ENCODE measurements around the gene RFXAP.

The RFXAP gene, protein sequence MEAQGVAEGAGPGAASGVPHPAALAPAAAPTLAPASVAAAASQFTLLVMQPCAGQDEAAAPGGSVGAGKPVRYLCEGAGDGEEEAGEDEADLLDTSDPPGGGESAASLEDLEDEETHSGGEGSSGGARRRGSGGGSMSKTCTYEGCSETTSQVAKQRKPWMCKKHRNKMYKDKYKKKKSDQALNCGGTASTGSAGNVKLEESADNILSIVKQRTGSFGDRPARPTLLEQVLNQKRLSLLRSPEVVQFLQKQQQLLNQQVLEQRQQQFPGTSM

DNA sequence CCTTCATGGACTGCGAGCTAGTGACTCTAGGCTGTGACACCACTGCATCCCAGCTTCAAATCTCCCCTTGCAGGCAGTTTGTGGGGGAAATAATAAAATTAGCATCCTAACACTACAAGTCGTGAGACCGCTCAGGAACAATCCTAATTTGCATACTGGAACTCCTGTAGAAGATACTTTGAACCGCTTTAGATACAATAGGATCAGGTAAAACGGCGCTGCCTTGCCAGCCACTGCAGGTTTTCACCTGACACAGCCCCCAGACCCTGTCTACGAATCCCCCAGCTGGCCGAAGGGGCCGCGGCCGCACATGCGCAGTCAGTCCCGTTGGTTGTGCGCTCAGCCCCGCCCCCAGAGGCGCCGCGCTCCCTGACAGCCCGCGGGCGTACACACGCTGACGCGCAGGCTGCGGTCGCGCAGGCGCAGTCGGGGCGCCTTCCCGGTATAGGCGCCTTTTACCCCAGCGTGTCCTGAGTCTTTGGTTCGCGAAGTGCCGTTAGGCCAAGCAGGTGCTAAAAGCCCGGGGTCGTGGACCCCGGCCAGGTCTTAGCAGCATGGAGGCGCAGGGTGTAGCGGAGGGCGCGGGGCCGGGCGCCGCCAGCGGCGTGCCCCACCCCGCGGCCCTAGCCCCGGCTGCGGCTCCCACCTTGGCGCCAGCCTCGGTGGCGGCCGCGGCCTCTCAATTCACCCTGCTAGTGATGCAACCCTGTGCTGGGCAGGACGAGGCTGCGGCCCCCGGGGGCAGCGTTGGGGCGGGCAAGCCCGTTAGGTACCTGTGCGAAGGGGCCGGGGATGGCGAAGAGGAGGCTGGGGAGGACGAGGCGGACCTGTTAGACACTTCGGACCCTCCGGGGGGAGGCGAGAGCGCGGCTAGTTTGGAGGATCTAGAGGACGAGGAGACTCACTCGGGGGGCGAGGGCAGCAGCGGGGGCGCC, at the start of gene RFXAP:
Gene RFXAP, plus strand, starts transcription at position 419 of the 935 bp plus-strand sequence. Its CDS starts 136 bp downstream, at position 555.
- TF ChIP-seq, protein P1, sequence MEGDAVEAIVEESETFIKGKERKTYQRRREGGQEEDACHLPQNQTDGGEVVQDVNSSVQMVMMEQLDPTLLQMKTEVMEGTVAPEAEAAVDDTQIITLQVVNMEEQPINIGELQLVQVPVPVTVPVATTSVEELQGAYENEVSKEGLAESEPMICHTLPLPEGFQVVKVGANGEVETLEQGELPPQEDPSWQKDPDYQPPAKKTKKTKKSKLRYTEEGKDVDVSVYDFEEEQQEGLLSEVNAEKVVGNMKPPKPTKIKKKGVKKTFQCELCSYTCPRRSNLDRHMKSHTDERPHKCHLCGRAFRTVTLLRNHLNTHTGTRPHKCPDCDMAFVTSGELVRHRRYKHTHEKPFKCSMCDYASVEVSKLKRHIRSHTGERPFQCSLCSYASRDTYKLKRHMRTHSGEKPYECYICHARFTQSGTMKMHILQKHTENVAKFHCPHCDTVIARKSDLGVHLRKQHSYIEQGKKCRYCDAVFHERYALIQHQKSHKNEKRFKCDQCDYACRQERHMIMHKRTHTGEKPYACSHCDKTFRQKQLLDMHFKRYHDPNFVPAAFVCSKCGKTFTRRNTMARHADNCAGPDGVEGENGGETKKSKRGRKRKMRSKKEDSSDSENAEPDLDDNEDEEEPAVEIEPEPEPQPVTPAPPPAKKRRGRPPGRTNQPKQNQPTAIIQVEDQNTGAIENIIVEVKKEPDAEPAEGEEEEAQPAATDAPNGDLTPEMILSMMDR (conservative IDR thresholded peaks at IDR 0.05; ENCODE audit: low read length): no peak; the same call in 1 of the 2 replicates
- H3K4me3 ChIP-seq (ENCODE audit: low read length): peak within 1 kb of the TSS; percentile 83
- DNase-seq (ENCODE audit: low read depth): peak; percentile 83

DNA sequence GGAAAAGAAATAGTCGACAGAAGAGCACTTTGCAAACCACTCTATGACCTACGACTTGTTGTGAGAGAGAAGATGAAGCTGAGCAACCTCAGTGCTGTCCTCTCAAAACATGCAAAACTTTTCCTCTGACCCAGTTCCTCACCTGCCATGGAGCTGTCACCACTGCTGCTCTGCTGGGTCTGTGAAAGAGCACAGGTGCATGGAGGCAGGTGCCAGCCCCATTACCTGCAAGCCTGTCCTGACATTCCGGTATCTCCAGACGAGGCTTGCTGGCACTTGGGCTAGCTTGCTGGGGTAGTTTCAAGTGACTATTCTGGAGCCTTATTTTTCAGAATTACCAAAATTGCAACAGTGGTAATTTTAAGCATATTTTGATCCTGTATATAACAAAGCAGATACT, 49.5 kb upstream of the RFXAP start:
- DNase-seq (ENCODE audit: low read depth): no peak
- TF ChIP-seq, protein P1 (conservative IDR thresholded peaks at IDR 0.05; ENCODE audit: low read length): no peak
- H3K4me3 ChIP-seq (ENCODE audit: low read length): no peak overlapping the region

DNA sequence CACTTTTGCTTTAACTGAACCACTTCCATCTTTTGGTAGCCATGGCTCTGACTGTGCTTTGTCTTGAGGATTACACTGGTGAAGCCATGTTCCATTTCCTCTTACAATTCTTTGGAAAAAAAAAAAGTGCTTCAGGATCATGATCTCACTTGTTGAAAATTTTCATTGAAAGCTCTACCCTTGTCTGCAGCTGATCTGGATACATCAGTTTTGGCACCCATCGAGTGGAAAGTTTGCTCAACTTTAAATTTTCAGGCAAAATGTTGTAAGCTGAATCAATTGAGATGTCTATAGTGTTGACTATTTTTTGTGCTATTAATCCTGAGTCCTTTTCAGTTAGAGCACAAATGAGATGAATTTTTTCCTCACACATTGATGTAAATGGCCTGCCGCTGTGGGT, 48.3 kb upstream of the RFXAP start:
- no peak for DNase-seq (ENCODE audit: low read depth)
- TF ChIP-seq, protein P1 (conservative IDR thresholded peaks at IDR 0.05; ENCODE audit: low read length): no peak
- H3K4me3 ChIP-seq (ENCODE audit: low read length): no peak overlapping the region

- DNase-seq (ENCODE audit: low read depth): no peak
- TF ChIP-seq, protein P1 (conservative IDR thresholded peaks at IDR 0.05; ENCODE audit: low read length): no peak
- no peak overlapping the region for H3K4me3 ChIP-seq (ENCODE audit: low read length)
Measured at GRCh38 chr13:36772853-36773252, 46.2 kb upstream of the RFXAP start.

DNA sequence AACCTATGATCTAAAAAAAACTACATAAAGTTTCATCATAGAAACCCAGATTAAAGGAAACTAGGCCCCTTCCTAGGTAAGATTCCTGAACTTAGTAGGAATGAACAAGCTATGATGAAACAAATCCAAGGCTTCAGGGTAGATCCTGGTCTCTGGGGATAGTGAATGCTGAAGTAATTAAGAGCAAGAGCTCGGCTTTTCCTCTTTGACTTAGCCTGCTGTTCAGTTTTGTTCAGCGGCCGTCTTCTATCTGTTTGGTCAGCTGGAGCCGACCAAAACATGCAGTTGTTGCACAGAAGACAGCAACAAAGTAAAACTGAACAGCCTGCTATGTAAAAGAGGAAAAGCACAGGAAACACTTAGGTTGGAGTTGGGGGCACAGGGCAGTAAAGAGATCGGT, 44.1 kb upstream of the RFXAP start:
- DNase-seq (ENCODE audit: low read depth): no peak
- TF ChIP-seq, protein P1 (conservative IDR thresholded peaks at IDR 0.05; ENCODE audit: low read length): no peak
- no peak overlapping the region for H3K4me3 ChIP-seq (ENCODE audit: low read length)

DNA sequence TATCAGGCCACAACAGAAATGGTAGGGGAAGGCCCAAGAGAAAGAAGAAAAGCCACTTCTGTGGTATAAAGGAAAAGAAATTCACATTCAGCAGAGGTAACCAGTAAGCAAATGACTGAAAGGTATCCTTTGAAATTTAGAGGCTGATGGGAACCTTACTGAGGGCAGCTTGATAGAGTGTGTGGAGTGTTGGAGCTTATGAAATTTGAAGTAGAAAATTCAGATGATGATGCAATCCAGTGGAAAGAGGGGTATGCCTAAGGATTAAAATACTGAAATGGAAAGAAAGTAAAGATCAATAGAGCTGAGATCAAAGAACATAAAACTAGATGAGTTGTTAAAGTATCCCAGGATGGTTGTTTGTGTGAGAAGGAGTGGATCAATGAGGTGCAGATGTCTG, 42.8 kb upstream of the RFXAP start:
- no peak for DNase-seq (ENCODE audit: low read depth)
- no peak overlapping the region for H3K4me3 ChIP-seq (ENCODE audit: low read length)
- TF ChIP-seq, protein P1 (conservative IDR thresholded peaks at IDR 0.05; ENCODE audit: low read length): no peak
